ENCODE results near the gene SERTM2. TPM values are rescaled to one million over a fixed set of nuclear protein-coding genes. Genes with fewer than 3 reads are reported as not detected.

Gene SERTM2
- total and polyA plus RNA-seq, 2 experiments from 2014 or later: 0.27 to 0.59 TPM

DNA sequence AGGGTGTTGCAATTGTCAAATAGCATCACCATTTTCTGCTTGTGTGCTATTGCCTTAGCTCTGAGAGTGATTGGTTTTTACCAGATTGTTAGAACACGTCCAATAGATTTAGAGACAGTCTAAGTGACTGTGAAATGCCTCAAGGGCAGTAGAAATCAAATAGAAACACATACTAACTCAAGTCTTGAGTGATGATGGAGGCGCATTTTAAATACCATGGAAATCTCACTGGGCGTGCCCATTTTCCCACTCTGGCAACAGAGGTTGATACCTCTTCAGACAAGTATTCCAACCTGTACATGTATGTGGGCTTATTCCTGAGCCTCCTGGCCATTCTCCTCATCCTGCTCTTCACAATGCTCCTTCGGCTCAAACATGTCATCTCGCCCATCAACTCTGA is 7.2 kb downstream of the SERTM2 start:
- H3K4me3 Mint-ChIP-seq: no peak overlapping the region
- TF ChIP-seq, protein P1, sequence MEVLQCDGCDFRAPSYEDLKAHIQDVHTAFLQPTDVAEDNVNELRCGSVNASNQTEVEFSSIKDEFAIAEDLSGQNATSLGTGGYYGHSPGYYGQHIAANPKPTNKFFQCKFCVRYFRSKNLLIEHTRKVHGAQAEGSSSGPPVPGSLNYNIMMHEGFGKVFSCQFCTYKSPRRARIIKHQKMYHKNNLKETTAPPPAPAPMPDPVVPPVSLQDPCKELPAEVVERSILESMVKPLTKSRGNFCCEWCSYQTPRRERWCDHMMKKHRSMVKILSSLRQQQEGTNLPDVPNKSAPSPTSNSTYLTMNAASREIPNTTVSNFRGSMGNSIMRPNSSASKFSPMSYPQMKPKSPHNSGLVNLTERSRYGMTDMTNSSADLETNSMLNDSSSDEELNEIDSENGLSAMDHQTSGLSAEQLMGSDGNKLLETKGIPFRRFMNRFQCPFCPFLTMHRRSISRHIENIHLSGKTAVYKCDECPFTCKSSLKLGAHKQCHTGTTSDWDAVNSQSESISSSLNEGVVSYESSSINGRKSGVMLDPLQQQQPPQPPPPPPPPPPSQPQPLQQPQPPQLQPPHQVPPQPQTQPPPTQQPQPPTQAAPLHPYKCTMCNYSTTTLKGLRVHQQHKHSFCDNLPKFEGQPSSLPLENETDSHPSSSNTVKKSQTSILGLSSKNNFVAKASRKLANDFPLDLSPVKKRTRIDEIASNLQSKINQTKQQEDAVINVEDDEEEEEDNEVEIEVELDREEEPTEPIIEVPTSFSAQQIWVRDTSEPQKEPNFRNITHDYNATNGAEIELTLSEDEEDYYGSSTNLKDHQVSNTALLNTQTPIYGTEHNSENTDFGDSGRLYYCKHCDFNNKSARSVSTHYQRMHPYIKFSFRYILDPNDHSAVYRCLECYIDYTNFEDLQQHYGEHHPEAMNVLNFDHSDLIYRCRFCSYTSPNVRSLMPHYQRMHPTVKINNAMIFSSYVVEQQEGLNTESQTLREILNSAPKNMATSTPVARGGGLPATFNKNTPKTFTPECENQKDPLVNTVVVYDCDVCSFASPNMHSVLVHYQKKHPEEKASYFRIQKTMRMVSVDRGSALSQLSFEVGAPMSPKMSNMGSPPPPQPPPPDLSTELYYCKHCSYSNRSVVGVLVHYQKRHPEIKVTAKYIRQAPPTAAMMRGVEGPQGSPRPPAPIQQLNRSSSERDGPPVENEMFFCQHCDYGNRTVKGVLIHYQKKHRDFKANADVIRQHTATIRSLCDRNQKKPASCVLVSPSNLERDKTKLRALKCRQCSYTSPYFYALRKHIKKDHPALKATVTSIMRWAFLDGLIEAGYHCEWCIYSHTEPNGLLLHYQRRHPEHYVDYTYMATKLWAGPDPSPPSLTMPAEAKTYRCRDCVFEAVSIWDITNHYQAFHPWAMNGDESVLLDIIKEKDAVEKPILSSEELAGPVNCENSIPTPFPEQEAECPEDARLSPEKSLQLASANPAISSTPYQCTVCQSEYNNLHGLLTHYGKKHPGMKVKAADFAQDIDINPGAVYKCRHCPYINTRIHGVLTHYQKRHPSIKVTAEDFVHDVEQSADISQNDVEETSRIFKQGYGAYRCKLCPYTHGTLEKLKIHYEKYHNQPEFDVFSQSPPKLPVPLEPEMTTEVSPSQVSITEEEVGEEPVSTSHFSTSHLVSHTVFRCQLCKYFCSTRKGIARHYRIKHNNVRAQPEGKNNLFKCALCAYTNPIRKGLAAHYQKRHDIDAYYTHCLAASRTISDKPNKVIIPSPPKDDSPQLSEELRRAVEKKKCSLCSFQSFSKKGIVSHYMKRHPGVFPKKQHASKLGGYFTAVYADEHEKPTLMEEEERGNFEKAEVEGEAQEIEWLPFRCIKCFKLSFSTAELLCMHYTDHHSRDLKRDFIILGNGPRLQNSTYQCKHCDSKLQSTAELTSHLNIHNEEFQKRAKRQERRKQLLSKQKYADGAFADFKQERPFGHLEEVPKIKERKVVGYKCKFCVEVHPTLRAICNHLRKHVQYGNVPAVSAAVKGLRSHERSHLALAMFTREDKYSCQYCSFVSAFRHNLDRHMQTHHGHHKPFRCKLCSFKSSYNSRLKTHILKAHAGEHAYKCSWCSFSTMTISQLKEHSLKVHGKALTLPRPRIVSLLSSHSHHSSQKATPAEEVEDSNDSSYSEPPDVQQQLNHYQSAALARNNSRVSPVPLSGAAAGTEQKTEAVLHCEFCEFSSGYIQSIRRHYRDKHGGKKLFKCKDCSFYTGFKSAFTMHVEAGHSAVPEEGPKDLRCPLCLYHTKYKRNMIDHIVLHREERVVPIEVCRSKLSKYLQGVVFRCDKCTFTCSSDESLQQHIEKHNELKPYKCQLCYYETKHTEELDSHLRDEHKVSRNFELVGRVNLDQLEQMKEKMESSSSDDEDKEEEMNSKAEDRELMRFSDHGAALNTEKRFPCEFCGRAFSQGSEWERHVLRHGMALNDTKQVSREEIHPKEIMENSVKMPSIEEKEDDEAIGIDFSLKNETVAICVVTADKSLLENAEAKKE (CRISPR knock-in tag; IDR thresholded peaks at IDR 0.05): no peak
- TF ChIP-seq ZNF331 (CRISPR knock-in tag; IDR thresholded peaks at IDR 0.05; ENCODE audit: low read depth) (no peak), JUNB (IDR thresholded peaks at IDR 0.05; ENCODE audit: unreplicated experiment) (no peak), NANOG (IDR thresholded peaks at IDR 0.05; ENCODE audit: borderline replicate concordance) (no peak), CREB1 (CRISPR knock-in tag; IDR thresholded peaks at IDR 0.05; ENCODE audit: low read depth) (no peak), EZH2phosphoT487 (IDR thresholded peaks at IDR 0.05; ENCODE audit: unreplicated experiment) (no peak), STAT1 (IDR thresholded peaks at IDR 0.05; ENCODE audit: unreplicated experiment) (no peak), POLR2AphosphoS5 (IDR thresholded peaks at IDR 0.05; ENCODE audit: low read depth) (no peak), ZNF114 (CRISPR knock-in tag; IDR thresholded peaks at IDR 0.05) (no peak), EZH2 (IDR thresholded peaks at IDR 0.05; ENCODE audit: low read depth, unreplicated experiment) (no peak)
- TF ChIP-seq, protein P2, sequence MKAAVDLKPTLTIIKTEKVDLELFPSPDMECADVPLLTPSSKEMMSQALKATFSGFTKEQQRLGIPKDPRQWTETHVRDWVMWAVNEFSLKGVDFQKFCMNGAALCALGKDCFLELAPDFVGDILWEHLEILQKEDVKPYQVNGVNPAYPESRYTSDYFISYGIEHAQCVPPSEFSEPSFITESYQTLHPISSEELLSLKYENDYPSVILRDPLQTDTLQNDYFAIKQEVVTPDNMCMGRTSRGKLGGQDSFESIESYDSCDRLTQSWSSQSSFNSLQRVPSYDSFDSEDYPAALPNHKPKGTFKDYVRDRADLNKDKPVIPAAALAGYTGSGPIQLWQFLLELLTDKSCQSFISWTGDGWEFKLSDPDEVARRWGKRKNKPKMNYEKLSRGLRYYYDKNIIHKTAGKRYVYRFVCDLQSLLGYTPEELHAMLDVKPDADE (IDR thresholded peaks at IDR 0.05): no peak
- TF ChIP-seq, protein P3, sequence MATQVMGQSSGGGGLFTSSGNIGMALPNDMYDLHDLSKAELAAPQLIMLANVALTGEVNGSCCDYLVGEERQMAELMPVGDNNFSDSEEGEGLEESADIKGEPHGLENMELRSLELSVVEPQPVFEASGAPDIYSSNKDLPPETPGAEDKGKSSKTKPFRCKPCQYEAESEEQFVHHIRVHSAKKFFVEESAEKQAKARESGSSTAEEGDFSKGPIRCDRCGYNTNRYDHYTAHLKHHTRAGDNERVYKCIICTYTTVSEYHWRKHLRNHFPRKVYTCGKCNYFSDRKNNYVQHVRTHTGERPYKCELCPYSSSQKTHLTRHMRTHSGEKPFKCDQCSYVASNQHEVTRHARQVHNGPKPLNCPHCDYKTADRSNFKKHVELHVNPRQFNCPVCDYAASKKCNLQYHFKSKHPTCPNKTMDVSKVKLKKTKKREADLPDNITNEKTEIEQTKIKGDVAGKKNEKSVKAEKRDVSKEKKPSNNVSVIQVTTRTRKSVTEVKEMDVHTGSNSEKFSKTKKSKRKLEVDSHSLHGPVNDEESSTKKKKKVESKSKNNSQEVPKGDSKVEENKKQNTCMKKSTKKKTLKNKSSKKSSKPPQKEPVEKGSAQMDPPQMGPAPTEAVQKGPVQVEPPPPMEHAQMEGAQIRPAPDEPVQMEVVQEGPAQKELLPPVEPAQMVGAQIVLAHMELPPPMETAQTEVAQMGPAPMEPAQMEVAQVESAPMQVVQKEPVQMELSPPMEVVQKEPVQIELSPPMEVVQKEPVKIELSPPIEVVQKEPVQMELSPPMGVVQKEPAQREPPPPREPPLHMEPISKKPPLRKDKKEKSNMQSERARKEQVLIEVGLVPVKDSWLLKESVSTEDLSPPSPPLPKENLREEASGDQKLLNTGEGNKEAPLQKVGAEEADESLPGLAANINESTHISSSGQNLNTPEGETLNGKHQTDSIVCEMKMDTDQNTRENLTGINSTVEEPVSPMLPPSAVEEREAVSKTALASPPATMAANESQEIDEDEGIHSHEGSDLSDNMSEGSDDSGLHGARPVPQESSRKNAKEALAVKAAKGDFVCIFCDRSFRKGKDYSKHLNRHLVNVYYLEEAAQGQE (IDR thresholded peaks at IDR 0.05; ENCODE audit: unreplicated experiment): no peak
- TF ChIP-seq, protein P4, sequence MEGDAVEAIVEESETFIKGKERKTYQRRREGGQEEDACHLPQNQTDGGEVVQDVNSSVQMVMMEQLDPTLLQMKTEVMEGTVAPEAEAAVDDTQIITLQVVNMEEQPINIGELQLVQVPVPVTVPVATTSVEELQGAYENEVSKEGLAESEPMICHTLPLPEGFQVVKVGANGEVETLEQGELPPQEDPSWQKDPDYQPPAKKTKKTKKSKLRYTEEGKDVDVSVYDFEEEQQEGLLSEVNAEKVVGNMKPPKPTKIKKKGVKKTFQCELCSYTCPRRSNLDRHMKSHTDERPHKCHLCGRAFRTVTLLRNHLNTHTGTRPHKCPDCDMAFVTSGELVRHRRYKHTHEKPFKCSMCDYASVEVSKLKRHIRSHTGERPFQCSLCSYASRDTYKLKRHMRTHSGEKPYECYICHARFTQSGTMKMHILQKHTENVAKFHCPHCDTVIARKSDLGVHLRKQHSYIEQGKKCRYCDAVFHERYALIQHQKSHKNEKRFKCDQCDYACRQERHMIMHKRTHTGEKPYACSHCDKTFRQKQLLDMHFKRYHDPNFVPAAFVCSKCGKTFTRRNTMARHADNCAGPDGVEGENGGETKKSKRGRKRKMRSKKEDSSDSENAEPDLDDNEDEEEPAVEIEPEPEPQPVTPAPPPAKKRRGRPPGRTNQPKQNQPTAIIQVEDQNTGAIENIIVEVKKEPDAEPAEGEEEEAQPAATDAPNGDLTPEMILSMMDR (conservative IDR thresholded peaks at IDR 0.05; ENCODE audit: low read depth in 2 of 2): no peak
- H3K4me3 ChIP-seq: no peak overlapping the region
- no peaks in the 10 kb centered on the region for H3F3A ChIP-seq (replicated peaks; ENCODE audit: low read depth)
- no peaks in the 10 kb centered on the region for H3K79me2 ChIP-seq (replicated peaks; ENCODE audit: insufficient read depth)
- H3K4me1 Mint-ChIP-seq: peaks cover 28% of the 10 kb centered on the region
- H3K27me3 ChIP-seq (ENCODE audit: insufficient read depth): no peaks in the 10 kb centered on the region
- 0 out of 2 replicates have a peak overlapping the region, but pooled peaks have one; percentile 28 for H2AFZ ChIP-seq
- no peaks in the 10 kb centered on the region; the same call in 2 of the 3 replicates for H3K36me3 Mint-ChIP-seq (ENCODE audit: low read depth)
- H3K36me3 ChIP-seq (ENCODE audit: insufficient read depth): no peaks in the 10 kb centered on the region
- DNase-seq (ENCODE audit: low spot score) (no peak), ATAC-seq (no peak)
- no peak overlapping the region for H3K4me2 ChIP-seq
- H3K9me2 ChIP-seq (ENCODE audit: insufficient read depth): no peaks in the 10 kb centered on the region
- no peak overlapping the region for H3K27ac ChIP-seq (ENCODE audit: low read depth)
- H3K27ac Mint-ChIP-seq: no peak overlapping the region
- no peaks in the 10 kb centered on the region for H4K20me1 ChIP-seq (replicated peaks; ENCODE audit: insufficient read depth)
- H3K4me1 ChIP-seq (ENCODE audit: insufficient read depth): peaks cover 40% of the 10 kb centered on the region
- no peaks in the 10 kb centered on the region for H3K9me3 Mint-ChIP-seq
- H3K27me3 Mint-ChIP-seq (ENCODE audit: insufficient read depth, low read depth, poor library complexity): no peaks in the 10 kb centered on the region

Data from GM23338 (cell line).